DMS53 treated with DMSO at 0.1 percent for 48 hours (cell line): Measurements from ENCODE around the gene OSBPL10.

Experiments used
- DNase-seq: peaks from one replicate; lab custom pipeline; 2025; ENCODE audit not compliant: unreplicated experiment; lab: John Stamatoyannopoulos, UW

Gene OSBPL10

GRCh38 chr3:31753050-31753425 is 228.0 kb downstream of the OSBPL10 start:
- DNase-seq = no peak

- DNase-seq = no peak
Measured at GRCh38 chr3:31752305-31753049, 228.6 kb downstream of the OSBPL10 start.

- DNase-seq = no peak
Measured at GRCh38 chr3:31750341-31750740, 230.7 kb downstream of the OSBPL10 start.

- DNase-seq = no peak
Measured at GRCh38 chr3:31748933-31749295, 232.1 kb downstream of the OSBPL10 start.

GRCh38 chr3:31748281-31748932 is 232.7 kb downstream of the OSBPL10 start:
- no peak for DNase-seq

GRCh38 chr3:31747785-31748184 is 233.3 kb downstream of the OSBPL10 start:
- DNase-seq = no peak

- DNase-seq = no peak
Measured at GRCh38 chr3:31744913-31745312, 236.1 kb downstream of the OSBPL10 start.

- no peak for DNase-seq
Measured at GRCh38 chr3:31743331-31744089, 237.6 kb downstream of the OSBPL10 start.

- no peak for DNase-seq
Measured at GRCh38 chr3:31740397-31740796, 240.7 kb downstream of the OSBPL10 start.

- no peak for DNase-seq
Measured at GRCh38 chr3:31738412-31738811, 242.7 kb downstream of the OSBPL10 start.

GRCh38 chr3:31735667-31736066 is 245.4 kb downstream of the OSBPL10 start:
- no peak for DNase-seq

GRCh38 chr3:31733234-31733667 is 247.8 kb downstream of the OSBPL10 start:
- DNase-seq = no peak

GRCh38 chr3:31732548-31732947 is 248.5 kb downstream of the OSBPL10 start:
- DNase-seq = no peak

GRCh38 chr3:31729573-31729972 is 251.5 kb downstream of the OSBPL10 start:
- DNase-seq = no peak

- no peak for DNase-seq
Measured at GRCh38 chr3:31729082-31729481, 252.0 kb downstream of the OSBPL10 start.

- no peak for DNase-seq
Measured at GRCh38 chr3:31728403-31728802, 252.7 kb downstream of the OSBPL10 start.

- DNase-seq = no peak
Measured at GRCh38 chr3:31725976-31726375, 255.1 kb downstream of the OSBPL10 start.

- no peak for DNase-seq
Measured at GRCh38 chr3:31725568-31725967, 255.5 kb downstream of the OSBPL10 start.

GRCh38 chr3:31724651-31725050 is 256.4 kb downstream of the OSBPL10 start:
- DNase-seq = no peak

- DNase-seq = no peak
Measured at GRCh38 chr3:31724116-31724515, 256.9 kb downstream of the OSBPL10 start.

- no peak for DNase-seq
Measured at GRCh38 chr3:31723701-31724100, 257.4 kb downstream of the OSBPL10 start.

- no peak for DNase-seq
Measured at GRCh38 chr3:31721676-31722075, 259.4 kb downstream of the OSBPL10 start.
